ENCODE measurements around the gene ASAH2.
"Not testable (repeated sequence)": the region's sequence is repeated elsewhere in the genome, so short reads cannot be mapped to it uniquely, and the experiment has no call there.

The ASAH2 gene

GRCh38 chr10:50275650-50276235 lies 24.4 kb upstream of the ASAH2 start:
- H3K27ac ChIP-seq = no peak overlapping the region
- TF ChIP-seq CTCF (conservative IDR thresholded peaks at IDR 0.05) = peak; percentile 76

GRCh38 chr10:50272531-50272930 lies 21.2 kb upstream of the ASAH2 start:
- no peak for TF ChIP-seq CTCF (conservative IDR thresholded peaks at IDR 0.05)
- H3K27ac ChIP-seq = no peak overlapping the region

- no peak; the same call in 1 of the 2 replicates for TF ChIP-seq CTCF (conservative IDR thresholded peaks at IDR 0.05)
- no peak overlapping the region for H3K27ac ChIP-seq
Measured at GRCh38 chr10:50271564-50272250, 20.4 kb upstream of the ASAH2 start.

- not testable (repeated sequence) for H3K27ac ChIP-seq
Measured at GRCh38 chr10:50267877-50268276, 16.6 kb upstream of the ASAH2 start.

GRCh38 chr10:50262625-50263024 lies 11.3 kb upstream of the ASAH2 start:
- not testable (repeated sequence) for H3K27ac ChIP-seq

GRCh38 chr10:50260791-50261281 lies 9.5 kb upstream of the ASAH2 start:
- H3K27ac ChIP-seq = no peak overlapping the region

GRCh38 chr10:50254479-50254878 lies 3.2 kb upstream of the ASAH2 start:
- no peak overlapping the region for H3K27ac ChIP-seq
- TF ChIP-seq CTCF (conservative IDR thresholded peaks at IDR 0.05) = no peak

More at GRCh38 chr10:50260791-50261281, 9.5 kb upstream of the ASAH2 start:
- no peak for TF ChIP-seq CTCF (conservative IDR thresholded peaks at IDR 0.05)

- TF ChIP-seq CTCF (conservative IDR thresholded peaks at IDR 0.05) = no peak
- peak overlapping the region; percentile 31 for H3K27ac ChIP-seq
Measured at GRCh38 chr10:50250096-50250854, 1.0 kb downstream of the ASAH2 start.

All from VCaP (cell line).